SU-DHL-6 (cell line): ENCODE measurements around the gene KRT84.

Experiments
- H2AFZ ChIP-seq: fragments of 200-600 bp; sonication (generic); 2 replicates; pipeline ENCODE4 v1.6.1; 2014; ENCODE audit warnings: low read depth, mild to moderate bottlenecking, moderate library complexity, mixed read lengths, antibody characterized with exemption, low read length; ENCODE audit not compliant: severe bottlenecking
- H3F3A ChIP-seq: fragments of 200-600 bp; shearing (Covaris generic); 2 replicates; pipeline ENCODE4 v1.6.0; 2016; ENCODE audit warnings: antibody characterized with exemption, mild to moderate bottlenecking; ENCODE audit not compliant: insufficient read depth
- H3K27ac ChIP-seq: fragments of 200-600 bp; sonication (generic); 2 replicates; pipeline ENCODE4 v1.5.1; 2016; ENCODE audit warnings: low read depth, mild to moderate bottlenecking, low read length, moderate library complexity, mixed read lengths
- H3K27me3 ChIP-seq: fragments of 200-600 bp; sonication (generic), shearing (Covaris generic); 2 replicates; pipeline ENCODE4 v1.6.0; 2014; ENCODE audit warnings: mild to moderate bottlenecking, low read length
- H3K36me3 ChIP-seq: fragments of 200-600 bp; sonication (generic); 2 replicates; pipeline ENCODE4 v1.6.1; 2014; ENCODE audit warnings: mild to moderate bottlenecking, low read length, mixed read lengths
- H3K4me2 ChIP-seq: fragments of 300-600, 200-600 bp; shearing (Covaris generic), sonication (generic); 2 replicates; pipeline ENCODE4 v1.6.0; 2014; ENCODE audit warnings: low read length, low read depth, mild to moderate bottlenecking; ENCODE audit not compliant: poor library complexity, severe bottlenecking
- H3K4me3 ChIP-seq: fragments of 200-600 bp; sonication (generic); 2 replicates; pipeline ENCODE4 v1.5.1; 2014; ENCODE audit warnings: antibody characterized with exemption, low read length, mild to moderate bottlenecking, mixed read lengths; ENCODE audit not compliant: insufficient read depth, poor library complexity, severe bottlenecking
- H3K79me2 ChIP-seq: fragments of 200-600 bp; sonication (generic); 2 replicates; pipeline ENCODE4 v1.6.1; 2014; ENCODE audit warnings: mild to moderate bottlenecking, low read length, moderate library complexity; ENCODE audit not compliant: insufficient read depth
- H3K9ac ChIP-seq: fragments of 200-600 bp; sonication (generic); 2 replicates; pipeline ENCODE4 v1.7.0; 2014; ENCODE audit warnings: mild to moderate bottlenecking, low read length
- H3K9me2 ChIP-seq: fragments of 200-600 bp; sonication (generic); replicated peaks from 2 replicates; pipeline ENCODE4 v1.6.1; 2014; ENCODE audit warnings: low read length; ENCODE audit not compliant: insufficient read depth
- H3K9me3 ChIP-seq: fragments of 200-600 bp; sonication (generic); 2 replicates; pipeline ENCODE4 v1.6.1; 2014; ENCODE audit warnings: low read length, mixed read lengths; ENCODE audit not compliant: insufficient read depth
- H4K20me1 ChIP-seq: fragments of 200-600 bp; sonication (generic); 2 replicates; pipeline ENCODE4 v1.6.1; 2014; ENCODE audit warnings: low read depth, mild to moderate bottlenecking, antibody characterized with exemption, low read length, moderate library complexity, mixed read lengths
- CTCF ChIP-seq: fragments of 200-600 bp; sonication (generic); IDR thresholded peaks from one replicate; pipeline ENCODE4 v1.5.1; 2017; ENCODE audit warnings: antibody characterized with exemption, mild to moderate bottlenecking, low read length, moderate library complexity; ENCODE audit not compliant: insufficient read depth, poor library complexity, severe bottlenecking
- EZH2phosphoT487 ChIP-seq: fragments of 200-600 bp; sonication (generic), shearing (Covaris generic); conservative IDR thresholded peaks from 2 replicates; pipeline ENCODE4 v1.6.1; 2018; ENCODE audit warnings: mild to moderate bottlenecking, antibody characterized with exemption, low read length, moderate library complexity, mixed read lengths

The KRT84 gene

GRCh38 chr12:52359621-52360061 lies 25.8 kb downstream of the KRT84 start:
- no peaks in the 10 kb centered on the region for H3K9me3 ChIP-seq
- no peak for TF ChIP-seq EZH2phosphoT487
- no peak for TF ChIP-seq CTCF
- H3K79me2 ChIP-seq: no peaks in the 10 kb centered on the region
- no peaks in the 10 kb centered on the region for H4K20me1 ChIP-seq
- H3K9me2 ChIP-seq: no peaks in the 10 kb centered on the region
- H3F3A ChIP-seq: no peaks in the 10 kb centered on the region
- H2AFZ ChIP-seq: no peak overlapping the region
- H3K4me3 ChIP-seq: no peak overlapping the region
- H3K36me3 ChIP-seq: no peaks in the 10 kb centered on the region
- H3K4me2 ChIP-seq: no peak overlapping the region
- H3K27ac ChIP-seq: peak overlapping the region; percentile 88
- H3K9ac ChIP-seq: no peak overlapping the region
- H3K27me3 ChIP-seq: no peaks in the 10 kb centered on the region

GRCh38 chr12:52358575-52359350 lies 26.7 kb downstream of the KRT84 start:
- Histone ChIP-seq H3K9me3 (no peaks in the 10 kb centered on the region), H3K27me3 (no peaks in the 10 kb centered on the region), H3K36me3 (no peaks in the 10 kb centered on the region), H3K79me2 (no peaks in the 10 kb centered on the region), H3K27ac (peak overlapping the region; percentile 88), H4K20me1 (no peaks in the 10 kb centered on the region), H3K4me3 (no peak overlapping the region), H2AFZ (peak overlapping the region; percentile 86), H3K9me2 (no peaks in the 10 kb centered on the region), H3F3A (no peaks in the 10 kb centered on the region), H3K4me2 (peak overlapping the region; percentile 62), H3K9ac (peak overlapping the region; percentile 39)
- TF ChIP-seq EZH2phosphoT487 (no peak), CTCF (peak; percentile 11)

- no peaks in the 10 kb centered on the region for H3K27me3 ChIP-seq
- no peak overlapping the region for H3K4me3 ChIP-seq
- no peaks in the 10 kb centered on the region for H3K9me3 ChIP-seq
- H4K20me1 ChIP-seq: no peaks in the 10 kb centered on the region
- TF ChIP-seq CTCF: no peak
- no peak for TF ChIP-seq EZH2phosphoT487
- no peaks in the 10 kb centered on the region for H3K79me2 ChIP-seq
- no peaks in the 10 kb centered on the region for H3K9me2 ChIP-seq
- no peak overlapping the region for H3K9ac ChIP-seq
- H2AFZ ChIP-seq: no peak overlapping the region
- no peaks in the 10 kb centered on the region for H3K36me3 ChIP-seq
- no peak overlapping the region for H3K27ac ChIP-seq
- H3F3A ChIP-seq: no peaks in the 10 kb centered on the region
- H3K4me2 ChIP-seq: no peak overlapping the region
Observed at GRCh38 chr12:52356762-52357580, 28.5 kb downstream of the KRT84 start.
